Measurements from ENCODE around the gene RPS6KA2.
A peak's percentile ranks its signal among the peaks of the same experiment; 100 is the strongest.
"Not testable (repeated sequence)": the region's sequence is repeated elsewhere in the genome, so short reads cannot be mapped to it uniquely, and the experiment has no call there.

The RPS6KA2 gene

GRCh38 chr6:166408936-166409755 is 217.9 kb downstream of the RPS6KA2 start:
- DNase-seq, result no peak

DNA sequence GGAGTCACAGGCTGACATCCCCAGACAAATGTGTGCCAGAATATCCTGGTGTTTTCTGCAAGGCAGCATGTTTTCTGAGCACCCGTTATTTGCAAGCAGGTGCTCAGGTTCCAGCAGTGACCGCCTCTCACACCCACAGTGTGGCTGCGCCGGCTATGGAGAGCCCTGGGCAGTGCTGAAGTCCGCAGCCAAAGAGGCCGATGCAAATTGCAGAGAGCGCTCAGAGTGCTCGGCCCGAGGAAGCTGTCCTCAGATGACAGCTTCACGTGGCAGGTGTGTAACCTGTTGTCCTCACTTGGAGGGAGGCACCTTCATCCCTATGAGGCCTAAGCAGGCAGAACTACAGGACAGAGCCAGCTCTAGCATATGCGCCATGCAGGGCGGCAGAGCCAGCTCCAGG is 220.9 kb downstream of the RPS6KA2 start:
- DNase-seq, result no peak

DNA sequence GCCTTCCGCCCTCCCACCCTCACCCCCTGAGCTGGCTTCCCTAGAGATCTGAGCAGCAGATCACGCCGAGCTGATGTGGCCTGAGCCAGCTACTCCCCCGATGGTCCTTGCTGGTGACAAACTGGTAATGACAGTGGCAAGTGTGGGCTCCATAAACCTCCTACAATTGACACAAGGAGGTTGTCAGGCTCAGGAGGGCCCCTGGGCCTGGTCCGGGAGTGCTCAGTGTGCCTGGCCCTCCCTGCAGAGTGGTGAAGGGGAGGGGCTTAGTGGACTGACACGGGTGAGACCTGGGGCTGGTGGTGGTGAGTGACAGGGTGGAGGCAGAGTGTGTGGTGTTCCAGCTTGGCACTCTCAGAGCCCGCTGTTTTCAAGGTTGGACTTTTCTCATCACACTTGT is 221.7 kb downstream of the RPS6KA2 start:
- no peak for DNase-seq

- DNase-seq, result no peak
Observed at GRCh38 chr6:166402582-166403277, 224.3 kb downstream of the RPS6KA2 start.

GRCh38 chr6:166400649-166401250 is 226.3 kb downstream of the RPS6KA2 start:
- peak; percentile 59 for DNase-seq

DNA sequence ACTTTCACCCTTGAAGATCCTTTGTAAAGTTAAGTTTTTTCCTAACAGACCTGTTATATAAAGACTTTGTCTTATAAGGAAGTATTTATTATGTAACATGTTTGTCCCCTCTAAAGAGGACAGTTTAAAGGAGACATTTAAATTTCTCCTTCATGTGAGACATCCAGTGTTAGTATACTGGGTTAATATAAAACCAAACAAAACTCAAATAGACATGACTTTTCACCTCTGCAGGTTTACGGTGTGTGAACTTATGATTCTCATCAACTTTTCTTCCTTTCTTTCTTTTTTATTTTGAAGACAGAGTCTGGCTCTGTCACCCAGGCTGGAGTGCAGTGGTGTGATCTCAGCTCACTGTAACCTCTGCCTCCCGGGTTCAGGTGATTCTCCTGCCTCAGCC is 226.9 kb downstream of the RPS6KA2 start:
- no peak for DNase-seq

DNA sequence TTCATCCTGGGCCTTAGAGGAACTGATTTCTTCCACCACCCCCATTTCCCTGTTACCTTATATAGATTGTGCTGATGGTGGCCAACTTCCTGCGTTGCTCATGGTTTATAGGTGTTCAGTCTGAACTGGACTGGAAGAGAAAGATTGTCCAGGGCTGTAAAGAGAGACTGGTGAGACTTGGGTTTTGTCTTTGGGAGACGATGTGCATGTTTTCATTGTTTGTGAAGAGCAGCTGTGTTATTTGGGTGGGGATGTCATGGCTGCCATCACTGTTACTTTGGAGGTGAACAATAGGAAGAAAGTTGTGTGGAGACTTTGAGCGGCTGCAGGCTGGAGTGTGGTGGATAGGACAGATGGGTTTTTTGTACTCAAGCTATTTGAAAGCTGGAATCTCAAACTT is 228.7 kb downstream of the RPS6KA2 start:
- DNase-seq, result no peak

- no peak for DNase-seq
Observed at GRCh38 chr6:166397849-166398248, 229.2 kb downstream of the RPS6KA2 start.

GRCh38 chr6:166395778-166396177 is 231.3 kb downstream of the RPS6KA2 start:
- DNase-seq, result no peak

- no peak for DNase-seq
Observed at GRCh38 chr6:166395351-166395750, 231.7 kb downstream of the RPS6KA2 start.

GRCh38 chr6:166394036-166394892 is 232.8 kb downstream of the RPS6KA2 start:
- DNase-seq, result no peak

DNA sequence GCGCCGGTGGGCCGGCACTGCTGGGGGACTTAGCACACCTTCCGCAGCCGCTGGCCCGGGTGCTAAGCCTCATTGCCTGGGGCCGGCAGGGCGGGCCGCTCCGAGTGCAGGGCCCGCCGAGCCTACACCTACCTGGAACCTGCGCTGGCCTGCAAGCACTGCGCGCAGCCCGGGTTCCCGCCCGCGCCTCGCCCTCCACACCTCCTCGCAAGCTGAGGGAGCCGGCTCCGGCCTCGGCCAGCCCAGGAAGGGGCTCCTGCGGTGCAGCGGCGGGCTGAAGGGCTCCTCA is 233.6 kb downstream of the RPS6KA2 start:
- DNase-seq, result no peak

DNA sequence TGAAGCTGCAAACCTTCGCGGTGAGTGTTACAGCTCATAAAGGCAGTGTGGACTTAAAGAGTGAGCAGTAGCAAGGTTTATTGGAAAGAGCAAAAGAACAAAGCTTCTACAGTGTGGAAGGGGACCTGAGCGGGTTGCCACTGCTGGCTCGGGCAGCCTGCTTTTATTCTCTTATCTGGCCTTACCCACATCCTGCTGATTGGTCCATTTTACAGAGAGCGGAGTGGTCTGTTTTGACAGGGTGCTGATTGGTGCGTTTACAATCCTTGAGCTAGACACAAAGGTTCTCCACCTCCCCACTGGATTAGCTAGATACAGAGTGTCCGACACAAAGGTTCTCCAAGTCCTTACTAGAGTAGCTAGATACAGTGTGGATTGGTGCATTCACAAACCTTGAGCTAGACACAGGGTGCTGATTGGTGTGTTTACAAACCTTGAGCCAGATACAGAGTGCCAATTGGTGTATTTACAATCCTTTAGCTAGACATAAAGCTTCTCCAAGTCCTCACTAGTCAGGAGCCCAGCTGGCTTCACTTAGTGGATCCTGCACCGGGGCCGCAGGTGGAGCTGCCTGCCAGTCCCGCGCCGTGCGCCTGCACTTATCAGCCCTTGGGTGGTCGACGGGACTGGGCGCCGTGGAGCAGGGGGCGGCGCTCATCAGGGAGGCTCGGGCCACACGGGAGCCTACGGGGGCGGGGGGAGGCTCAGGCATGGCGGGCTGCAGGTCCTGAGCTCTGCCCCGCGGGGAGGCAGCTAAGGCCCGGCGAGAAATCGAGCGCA is 234.1 kb downstream of the RPS6KA2 start:
- not testable (repeated sequence) for DNase-seq

- no peak for DNase-seq
Observed at GRCh38 chr6:166389119-166389518, 237.9 kb downstream of the RPS6KA2 start.

DNA sequence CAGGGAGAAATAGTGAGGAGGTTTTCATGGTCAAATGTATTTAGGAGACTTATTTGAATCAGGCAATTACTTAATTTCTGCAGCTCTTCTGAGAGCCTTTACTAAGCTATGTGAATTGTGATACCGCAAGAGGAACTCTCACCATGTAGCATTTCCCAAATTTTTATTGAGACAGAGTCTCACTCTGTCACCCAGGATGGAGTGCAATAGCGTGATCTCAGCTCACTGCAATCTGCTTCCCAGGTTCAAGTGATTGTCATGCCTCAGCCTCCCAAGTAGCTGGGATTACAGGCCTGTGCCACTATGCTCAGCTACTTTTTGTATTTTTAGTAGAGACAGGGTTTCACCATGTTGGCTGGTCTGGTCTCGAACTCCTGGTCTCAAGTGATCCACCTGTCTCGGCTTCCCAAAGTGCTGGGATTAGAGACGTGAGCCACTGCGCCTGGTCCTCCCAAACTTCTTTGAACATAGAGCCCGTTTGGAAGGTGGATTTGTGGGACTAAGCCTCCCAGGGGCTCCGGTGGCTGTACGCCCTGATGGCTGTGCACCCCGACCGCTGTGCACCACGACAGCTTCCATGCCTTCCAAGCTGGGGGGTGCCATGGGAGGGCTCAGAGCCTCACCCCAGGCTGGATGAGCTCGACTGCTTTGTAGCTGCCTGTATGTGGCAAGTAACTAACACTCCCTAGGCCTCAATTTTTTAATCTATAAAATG is 238.6 kb downstream of the RPS6KA2 start:
- no peak for DNase-seq

DNA sequence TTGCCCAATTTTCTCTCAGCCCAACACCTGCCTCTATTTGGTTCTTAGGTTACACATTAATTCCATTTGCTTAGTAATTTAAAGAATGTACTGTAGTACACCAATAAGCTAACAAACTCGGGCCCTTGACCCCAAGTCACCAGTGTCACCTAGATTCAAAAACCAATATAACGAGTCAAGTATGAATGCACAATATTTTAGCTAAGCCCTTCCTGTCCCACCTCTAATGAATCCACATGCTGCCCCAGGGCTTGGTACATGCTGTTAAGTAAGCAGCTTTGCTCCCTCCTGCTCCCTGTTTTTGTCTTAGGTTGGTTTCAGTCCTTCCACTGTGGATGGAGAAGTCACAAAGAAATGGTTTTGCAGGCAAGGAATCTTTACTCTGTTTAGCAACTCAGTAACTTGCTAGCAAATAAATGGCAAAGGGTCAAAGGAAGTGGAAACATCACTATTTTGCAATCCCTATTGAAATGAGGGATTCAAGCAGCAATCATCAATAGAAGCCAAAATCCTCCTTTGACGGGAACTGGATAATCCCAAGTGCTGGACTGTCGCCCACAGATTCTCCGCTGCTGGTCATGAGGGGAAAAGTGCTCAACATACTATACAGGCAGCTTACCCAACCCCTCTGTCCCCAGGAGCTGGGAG is 239.3 kb downstream of the RPS6KA2 start:
- DNase-seq, result no peak

DNA sequence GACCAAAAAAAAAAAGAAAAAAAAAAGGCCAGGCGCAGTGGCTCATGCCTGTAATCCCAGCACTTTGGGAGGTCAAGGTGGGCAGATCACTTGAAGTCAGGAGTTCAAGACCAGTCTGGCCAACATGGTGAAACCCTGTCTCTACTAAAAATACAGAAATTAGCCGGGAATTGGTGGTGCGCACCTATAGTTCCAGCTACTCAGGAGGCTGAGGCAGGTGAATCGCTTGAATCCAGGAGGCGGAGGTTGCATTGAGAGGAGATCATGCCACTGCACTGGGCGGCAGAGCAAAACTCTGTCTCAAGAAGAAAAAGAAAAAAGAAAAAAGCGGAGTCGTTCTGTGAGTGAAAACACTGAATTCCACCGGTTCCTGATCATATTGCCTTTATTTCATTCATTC is 240.0 kb downstream of the RPS6KA2 start:
- DNase-seq, result not testable (repeated sequence)

DNA sequence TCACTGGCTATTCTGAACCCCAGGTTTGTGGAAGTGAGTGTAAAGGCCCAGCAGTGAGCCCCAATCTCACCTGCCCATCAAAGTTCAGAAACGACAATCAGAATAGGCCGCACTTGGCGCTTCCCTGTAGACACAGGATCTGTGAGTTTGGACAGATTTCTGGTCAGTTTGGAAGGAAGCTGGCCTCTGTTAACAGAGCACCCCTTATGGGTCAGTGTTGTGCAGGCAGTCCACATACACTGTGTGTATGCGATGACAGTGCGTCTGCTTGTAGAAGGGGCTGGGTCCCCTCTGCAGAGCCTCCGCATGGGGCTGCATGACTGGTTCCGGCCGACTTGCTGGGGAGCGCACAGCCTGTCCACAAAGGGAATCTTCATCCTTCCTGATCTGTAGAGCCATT is 240.9 kb downstream of the RPS6KA2 start:
- no peak for DNase-seq

DNA sequence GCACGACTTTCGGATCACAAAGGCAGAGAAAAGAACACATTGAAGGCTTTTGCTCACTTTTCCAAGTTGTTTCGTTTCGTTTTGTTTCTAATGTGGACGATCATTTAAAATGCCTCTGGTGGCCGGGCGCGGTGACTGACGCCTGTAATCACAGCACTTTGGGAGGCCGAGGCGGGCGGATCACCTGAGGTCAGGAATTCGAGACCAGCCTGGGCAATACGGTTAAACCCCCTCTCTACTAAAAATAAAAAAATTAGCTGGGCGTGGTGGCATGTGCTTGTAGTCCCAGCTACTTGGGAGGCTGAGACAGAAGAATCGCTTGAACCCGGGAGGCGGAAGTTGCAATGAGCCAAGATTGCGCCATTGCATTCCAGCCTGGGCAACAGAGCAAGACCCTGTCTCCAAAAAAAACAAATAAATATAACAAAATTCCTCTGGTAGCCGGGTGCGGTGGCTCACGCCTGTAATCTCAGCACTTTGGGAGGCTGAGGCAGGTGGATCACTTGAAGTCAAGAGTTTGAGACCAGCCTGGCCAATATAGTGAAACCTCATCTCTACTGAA is 243.2 kb downstream of the RPS6KA2 start:
- DNase-seq, result peak; percentile 31

- peak; percentile 94 for DNase-seq
Observed at GRCh38 chr6:166382933-166383801, 243.9 kb downstream of the RPS6KA2 start, which contains the start of gene MPC1. TSS of gene MPC1 (minus strand) at chr6:166382940. CDS start at chr6:166382876, 64 bp downstream.

All from CD4-positive, alpha-beta T cell treated with Interleukin-15 for 1 hour (primary cell).